HG02571 (cell line): ENCODE data around the gene LRRC7.
"Not testable (repeated sequence)": the region's sequence is repeated elsewhere in the genome, so short reads cannot be mapped to it uniquely, and the experiment has no call there.

Source experiments
- ATAC-seq: cut with Tn5 transposase; IDR thresholded peaks from one replicate; pipeline ENCODE4 v1.9.1; 2021; ENCODE audit warnings: mild to moderate bottlenecking, moderate library complexity; ENCODE audit not compliant: unreplicated experiment

Gene LRRC7

GRCh38 chr1:69946935-69947334 is 379.2 kb downstream of the LRRC7 start:
- ATAC-seq, result no peak

- ATAC-seq, result no peak
These were observed 380.1 kb downstream of the LRRC7 start for GRCh38 chr1:69947837-69948236.

GRCh38 chr1:69952676-69953075 is 385.0 kb downstream of the LRRC7 start:
- ATAC-seq, result no peak

GRCh38 chr1:69962452-69962851 is 394.7 kb downstream of the LRRC7 start:
- ATAC-seq, result not testable (repeated sequence)

GRCh38 chr1:69967245-69967766 is 399.6 kb downstream of the LRRC7 start:
- ATAC-seq, result no peak

- no peak for ATAC-seq
These were observed 409.2 kb downstream of the LRRC7 start for GRCh38 chr1:69976896-69977295.

- no peak for ATAC-seq
These were observed 415.3 kb downstream of the LRRC7 start for GRCh38 chr1:69982992-69983391.

GRCh38 chr1:69985376-69985775 is 417.7 kb downstream of the LRRC7 start:
- ATAC-seq, result no peak

GRCh38 chr1:69985901-69986439 is 418.2 kb downstream of the LRRC7 start:
- ATAC-seq, result no peak

- ATAC-seq, result no peak
These were observed 420.2 kb downstream of the LRRC7 start for GRCh38 chr1:69987881-69988280.

- ATAC-seq, result no peak
These were observed 423.9 kb downstream of the LRRC7 start for GRCh38 chr1:69991644-69992043.

- ATAC-seq, result no peak
These were observed 424.9 kb downstream of the LRRC7 start for GRCh38 chr1:69992594-69992993.

- no peak for ATAC-seq
These were observed 426.1 kb downstream of the LRRC7 start for GRCh38 chr1:69993810-69994209.

- ATAC-seq, result no peak
These were observed 426.5 kb downstream of the LRRC7 start for GRCh38 chr1:69994241-69994640.

GRCh38 chr1:69998847-69999246 is 431.1 kb downstream of the LRRC7 start:
- ATAC-seq, result no peak

GRCh38 chr1:70003211-70003908 is 435.6 kb downstream of the LRRC7 start:
- ATAC-seq, result no peak

GRCh38 chr1:70005386-70006034 is 437.8 kb downstream of the LRRC7 start:
- ATAC-seq, result no peak

- ATAC-seq, result no peak
These were observed 440.9 kb downstream of the LRRC7 start for GRCh38 chr1:70008660-70009059.

GRCh38 chr1:70017770-70018169 is 450.0 kb downstream of the LRRC7 start:
- ATAC-seq, result no peak

- ATAC-seq, result no peak
These were observed 456.6 kb downstream of the LRRC7 start for GRCh38 chr1:70024272-70024671.

- no peak for ATAC-seq
These were observed 457.3 kb downstream of the LRRC7 start for GRCh38 chr1:70025052-70025451.

GRCh38 chr1:70025846-70026245 is 458.1 kb downstream of the LRRC7 start:
- no peak for ATAC-seq
